ENCODE measurements around the gene STK38L. TPM values are rescaled to one million over a fixed set of nuclear protein-coding genes. Genes with fewer than 3 reads are reported as not detected.
A peak's percentile ranks its signal among the peaks of the same experiment; 100 is the strongest.

The STK38L gene
- total RNA-seq: 5.4 TPM

DNA sequence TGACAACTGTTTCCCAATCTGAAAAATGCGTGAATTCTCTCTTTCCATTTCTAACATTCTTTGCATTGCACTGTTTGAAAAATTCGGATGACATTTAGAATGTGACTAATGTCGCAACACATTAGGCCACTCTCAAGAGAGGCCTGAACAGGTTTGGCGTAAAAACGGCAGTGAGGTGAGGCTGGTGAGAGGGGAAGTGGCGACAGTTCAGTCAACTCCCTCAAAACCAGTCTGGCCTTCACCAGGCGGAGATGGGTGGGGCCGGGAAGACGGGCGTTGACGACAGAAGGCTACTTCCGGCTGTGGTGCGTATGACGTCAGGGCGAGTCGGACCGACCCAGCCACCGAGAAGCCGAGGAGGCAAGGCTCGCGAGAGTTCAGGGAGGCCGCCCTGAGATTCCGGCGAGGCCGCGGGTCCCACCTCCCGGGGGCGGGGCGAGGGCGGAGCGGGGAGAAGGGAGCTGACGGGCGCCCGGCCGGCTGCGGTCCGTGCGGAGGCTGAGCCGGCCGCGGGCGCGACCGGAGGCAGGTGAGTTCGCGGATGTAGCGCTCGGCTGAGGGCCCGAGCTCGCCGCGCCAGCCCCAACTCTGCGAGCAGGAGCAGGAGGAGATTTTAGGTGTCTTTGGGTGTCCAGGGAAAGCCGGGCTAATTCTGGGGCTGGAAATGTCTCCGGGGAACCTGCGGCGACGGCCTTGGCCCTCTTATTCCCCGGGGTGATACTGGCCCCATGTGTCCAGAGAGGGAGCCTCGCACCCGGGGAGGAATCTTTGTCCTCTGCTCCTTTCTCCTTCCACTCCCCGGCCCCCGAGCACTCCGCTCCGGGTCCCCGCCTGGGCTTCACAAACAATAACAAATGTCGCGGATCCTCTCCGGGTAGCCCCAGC, at the start of gene STK38L:
TSS of gene STK38L (plus strand) at position 483 of the 885 bp plus-strand sequence. CDS start 53,435 bp downstream, outside the sequence.
- DNase-seq (ENCODE audit: low read depth in 2 of 3, low spot score in 2 of 3): peak; percentile 89 to 98 (median 96)

DNA sequence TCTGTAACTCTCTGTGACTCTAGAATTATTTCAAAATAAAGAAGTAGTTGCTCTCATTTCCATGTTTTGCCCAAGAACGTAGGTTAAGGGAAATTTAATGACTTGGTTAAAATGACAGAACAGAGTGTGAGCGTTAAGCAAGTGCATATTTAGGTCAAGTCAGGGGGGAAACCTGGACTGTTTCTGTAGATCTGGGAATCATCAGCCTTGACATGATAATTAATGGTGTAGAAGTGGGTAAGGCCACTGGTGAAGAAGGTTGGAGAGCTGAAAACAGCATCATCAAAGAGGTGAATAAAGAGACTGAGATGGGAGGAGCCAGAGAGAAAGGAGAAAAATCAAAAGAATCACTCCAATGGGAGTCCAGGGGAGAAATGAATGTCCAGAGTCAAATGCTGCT, 49.4 kb upstream of the STK38L start:
- no peak for DNase-seq (ENCODE audit: low read depth in 2 of 3, low spot score in 2 of 3)

DNA sequence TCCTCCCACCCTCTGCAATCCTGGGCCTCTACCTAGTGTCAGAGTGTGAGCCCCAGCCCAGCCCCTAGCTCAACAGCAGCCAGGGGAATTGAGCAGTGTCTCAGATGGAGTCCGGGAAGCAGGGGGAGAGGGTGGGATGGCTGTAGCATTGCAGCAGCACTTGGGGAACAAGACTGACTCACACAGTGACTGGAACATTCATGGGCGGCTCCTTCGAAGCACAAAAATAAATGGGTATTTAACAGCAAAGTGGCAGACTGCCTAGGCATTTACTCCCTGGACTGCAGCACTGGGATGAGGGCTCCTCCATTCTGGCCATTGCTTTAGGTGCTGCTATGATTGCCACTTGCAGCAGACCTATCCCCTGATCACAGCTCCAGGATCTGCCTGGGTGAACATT, 46.0 kb upstream of the STK38L start:
- DNase-seq (ENCODE audit: low read depth in 2 of 3, low spot score in 2 of 3): no peak

DNA sequence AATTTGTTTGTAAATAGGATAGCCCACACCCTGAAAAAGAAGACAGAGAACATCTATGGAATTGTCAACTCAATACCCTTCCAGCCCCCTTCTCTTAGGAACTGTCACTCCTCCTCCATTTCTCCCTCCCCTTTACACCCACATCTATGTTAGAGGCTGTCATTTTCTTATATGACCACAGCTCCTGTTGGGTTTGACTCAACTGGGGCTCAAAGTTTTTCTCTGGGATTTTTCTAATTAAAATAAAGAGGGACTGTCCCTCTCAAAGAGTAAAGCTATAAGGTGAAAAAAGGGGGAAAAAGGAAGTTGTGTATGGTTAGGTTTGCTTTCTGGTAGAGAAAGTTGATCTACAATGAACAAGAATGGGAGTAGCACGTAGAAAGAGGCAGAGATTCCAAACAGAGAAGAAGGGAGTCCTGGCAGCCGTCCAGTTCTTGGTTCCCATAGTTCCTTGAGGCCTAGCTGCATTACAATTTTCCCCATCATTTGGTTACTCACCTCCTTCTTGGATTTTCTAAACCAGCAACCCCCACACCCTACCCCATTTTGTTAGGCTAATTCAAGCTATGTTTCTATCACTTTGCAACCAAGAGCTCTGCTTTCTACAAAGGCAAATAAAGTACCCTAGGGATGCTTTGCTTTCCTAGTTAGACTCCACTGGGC, 44.3 kb upstream of the STK38L start:
- no peak for DNase-seq (ENCODE audit: low read depth in 2 of 3, low spot score in 2 of 3)

DNA sequence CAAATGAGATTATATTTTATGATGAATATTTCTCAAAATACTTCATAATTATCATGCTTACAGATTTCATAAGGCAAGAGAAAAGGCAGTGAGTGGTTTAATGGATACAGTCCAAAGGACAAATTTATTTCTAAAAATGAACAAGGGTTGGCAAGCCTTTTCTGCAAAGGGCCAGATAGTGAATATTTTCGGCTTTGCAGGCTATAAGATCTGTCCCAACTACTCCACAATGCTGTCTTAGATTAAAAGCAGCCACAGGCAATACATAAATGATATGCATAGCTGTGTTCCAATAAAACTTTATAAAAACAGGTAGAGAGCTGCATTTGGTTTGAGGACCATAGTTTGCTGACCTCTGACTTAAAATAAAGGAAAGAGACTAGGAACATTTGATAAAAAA, 42.9 kb upstream of the STK38L start:
- no peak for DNase-seq (ENCODE audit: low read depth in 2 of 3, low spot score in 2 of 3)

DNA sequence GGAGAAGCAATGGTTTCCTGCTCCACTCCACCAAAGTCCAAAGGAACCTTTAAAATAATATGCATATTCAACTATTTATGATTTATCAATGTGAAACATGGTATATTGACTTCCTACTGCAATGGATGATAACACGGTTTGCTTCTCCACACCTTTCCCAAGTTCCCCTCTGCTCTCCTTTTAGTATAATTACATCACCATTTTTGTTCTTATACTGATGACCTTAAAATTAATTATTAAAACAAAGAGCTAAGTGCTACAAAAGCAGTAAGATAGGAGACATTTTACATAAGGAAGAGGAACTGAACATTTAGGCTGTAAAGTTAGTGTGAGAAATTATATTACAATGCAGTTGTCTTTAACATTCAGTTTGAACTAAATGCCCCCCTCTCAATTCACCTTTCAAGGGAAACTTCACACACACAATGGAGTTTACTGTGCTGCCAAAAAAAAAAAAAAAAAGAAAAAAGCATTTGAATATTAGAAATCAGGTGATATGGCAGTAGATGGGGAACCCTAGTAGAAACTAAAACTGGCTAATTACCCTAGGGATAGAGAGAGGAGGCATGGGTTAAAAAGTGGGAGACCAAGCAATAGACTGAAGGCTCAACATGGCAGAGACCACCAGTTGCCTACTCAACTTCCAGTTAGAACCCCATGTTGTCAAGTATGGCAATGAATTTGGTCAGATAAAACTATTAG, 37.1 kb upstream of the STK38L start:
- DNase-seq (ENCODE audit: low read depth in 2 of 3, low spot score in 2 of 3): no peak

DNA sequence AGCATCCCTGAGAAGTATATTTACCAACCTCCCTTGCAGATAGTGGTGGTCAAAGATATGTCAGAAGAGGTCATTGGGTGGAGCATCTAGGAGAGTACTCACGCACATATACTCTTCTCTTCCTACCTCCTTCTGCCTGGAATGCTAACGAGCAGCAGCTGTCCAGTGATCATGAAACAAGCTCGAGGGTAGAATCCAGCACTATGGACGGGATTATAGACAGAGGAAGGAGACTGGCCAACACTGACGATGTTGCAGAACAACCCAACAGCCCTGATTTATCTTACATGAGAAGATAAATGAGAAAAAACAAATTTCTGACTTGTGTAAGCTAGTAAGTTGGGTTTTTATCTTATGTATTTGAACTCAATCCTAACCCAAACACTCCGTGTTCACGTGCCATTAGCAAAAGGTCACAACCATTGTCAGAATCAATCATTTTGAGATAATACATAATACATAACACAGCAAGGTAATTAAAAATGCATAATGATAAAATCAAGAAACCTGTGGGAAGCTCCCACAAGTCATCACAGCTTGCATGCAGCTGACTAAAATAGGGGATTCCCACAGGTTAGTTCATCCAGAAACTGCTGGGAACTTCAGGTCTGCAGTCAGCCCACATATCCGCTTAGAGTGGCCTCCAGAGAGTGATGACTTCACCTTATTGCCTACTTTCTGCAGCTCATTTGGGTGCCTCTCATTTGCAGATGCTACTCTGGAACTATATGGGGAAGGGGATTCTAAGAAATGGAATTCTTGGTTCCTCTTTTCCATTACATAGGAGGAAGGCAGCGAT, 36.3 kb upstream of the STK38L start:
- DNase-seq (ENCODE audit: low read depth in 2 of 3, low spot score in 2 of 3): no peak

DNA sequence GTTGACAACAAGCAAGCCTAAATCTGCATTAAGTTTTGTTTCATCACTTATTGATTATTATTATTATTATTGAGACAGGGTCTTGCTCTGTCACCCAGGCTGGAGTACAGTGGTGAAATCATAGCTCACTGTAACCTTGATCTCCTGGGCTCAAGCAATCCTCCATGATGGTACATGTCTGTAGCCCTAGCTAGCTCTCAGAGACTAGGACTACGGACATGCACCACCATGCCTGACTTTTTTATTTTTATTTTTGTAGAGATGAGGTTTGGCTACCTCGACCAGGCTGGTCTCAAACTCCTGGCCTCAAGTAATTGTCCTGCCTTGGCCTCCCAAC, 35.7 kb upstream of the STK38L start:
- no peak for DNase-seq (ENCODE audit: low read depth in 2 of 3, low spot score in 2 of 3)

DNA sequence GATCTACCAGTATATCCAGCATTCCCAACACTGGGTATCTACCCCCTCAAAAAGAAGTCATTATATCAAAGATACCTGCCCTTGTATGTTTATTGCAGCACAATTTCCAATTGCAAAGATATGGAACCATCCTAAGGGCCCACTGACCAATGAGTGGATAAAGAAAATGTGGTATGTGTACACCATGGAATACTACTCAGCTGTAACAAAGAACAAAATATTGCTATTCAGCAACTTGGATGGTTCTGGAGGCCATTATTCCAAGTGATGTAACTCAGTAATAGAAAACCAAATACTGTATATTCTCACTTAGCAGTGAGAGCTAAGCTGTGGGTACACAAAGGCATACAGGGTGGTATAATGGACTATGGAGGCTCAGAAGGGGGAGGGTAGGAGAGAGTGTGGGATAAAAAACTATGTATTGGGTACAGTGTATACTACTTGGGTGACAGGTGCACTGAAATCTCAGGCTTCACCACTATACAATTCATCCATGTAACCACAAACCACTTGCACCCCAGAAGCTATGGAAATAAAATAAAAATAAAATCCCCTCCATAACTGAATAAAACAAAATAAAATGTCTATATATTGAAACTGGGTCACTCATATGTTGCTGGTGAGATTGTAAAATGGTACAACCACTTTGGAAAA, 34.7 kb upstream of the STK38L start:
- DNase-seq (ENCODE audit: low read depth in 2 of 3, low spot score in 2 of 3): no peak

DNA sequence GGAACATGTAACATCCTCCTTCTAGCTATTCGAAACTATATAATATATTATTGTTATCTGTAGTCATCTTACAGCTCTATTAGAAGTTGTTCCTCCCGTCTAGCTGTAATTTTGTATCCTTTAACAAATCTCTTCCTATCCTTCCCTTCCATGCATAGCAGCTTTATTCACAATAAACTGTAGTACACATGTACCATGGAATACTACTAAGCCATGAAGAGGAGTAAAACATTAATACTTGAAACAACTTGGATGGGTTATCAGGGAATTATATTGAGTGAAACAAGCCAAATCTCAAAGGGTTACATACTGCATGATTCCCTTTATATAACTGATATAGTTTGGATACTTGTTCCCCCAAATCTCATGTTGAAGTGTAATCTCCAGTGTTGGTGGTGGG, 33.9 kb upstream of the STK38L start:
- no peak for DNase-seq (ENCODE audit: low read depth in 2 of 3, low spot score in 2 of 3)

DNA sequence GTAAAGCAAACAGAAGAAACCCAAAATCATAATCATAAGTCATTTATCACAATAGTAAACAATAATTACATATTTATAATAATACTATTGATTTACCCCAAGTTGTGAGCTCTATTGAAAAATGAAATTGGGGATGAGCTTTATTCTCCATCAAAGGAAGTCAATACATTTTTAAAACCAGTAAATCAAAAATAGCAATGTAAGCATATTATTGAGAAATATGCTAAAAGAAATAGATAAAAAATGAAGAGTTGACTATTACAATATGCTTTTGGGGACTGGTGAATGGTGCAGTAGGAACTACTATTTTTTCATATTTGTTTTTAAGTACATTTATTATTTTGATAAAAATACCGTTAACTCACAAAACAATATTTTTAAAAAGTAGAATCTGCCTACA, 31.2 kb upstream of the STK38L start:
- DNase-seq (ENCODE audit: low read depth in 2 of 3, low spot score in 2 of 3): no peak

DNA sequence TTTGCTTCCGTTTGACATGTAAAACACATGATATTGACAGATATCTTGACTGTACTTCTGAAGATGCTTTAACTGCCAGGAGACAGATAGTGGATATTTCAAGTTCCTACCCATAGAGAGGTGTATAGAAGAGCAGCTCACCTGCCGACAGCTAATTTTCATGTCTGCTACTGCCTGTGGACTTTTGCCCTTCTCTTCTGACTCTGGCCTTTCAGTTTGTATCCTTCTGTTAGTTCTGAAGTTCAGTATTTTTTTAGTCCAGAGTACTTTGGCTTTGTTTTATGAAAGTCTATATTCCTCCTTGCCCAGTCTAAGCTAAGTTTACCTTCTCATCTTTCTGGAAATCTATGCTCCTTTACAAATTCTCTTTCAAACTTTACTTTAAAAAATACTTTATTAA, 30.8 kb upstream of the STK38L start:
- no peak for DNase-seq (ENCODE audit: low read depth in 2 of 3, low spot score in 2 of 3)

DNA sequence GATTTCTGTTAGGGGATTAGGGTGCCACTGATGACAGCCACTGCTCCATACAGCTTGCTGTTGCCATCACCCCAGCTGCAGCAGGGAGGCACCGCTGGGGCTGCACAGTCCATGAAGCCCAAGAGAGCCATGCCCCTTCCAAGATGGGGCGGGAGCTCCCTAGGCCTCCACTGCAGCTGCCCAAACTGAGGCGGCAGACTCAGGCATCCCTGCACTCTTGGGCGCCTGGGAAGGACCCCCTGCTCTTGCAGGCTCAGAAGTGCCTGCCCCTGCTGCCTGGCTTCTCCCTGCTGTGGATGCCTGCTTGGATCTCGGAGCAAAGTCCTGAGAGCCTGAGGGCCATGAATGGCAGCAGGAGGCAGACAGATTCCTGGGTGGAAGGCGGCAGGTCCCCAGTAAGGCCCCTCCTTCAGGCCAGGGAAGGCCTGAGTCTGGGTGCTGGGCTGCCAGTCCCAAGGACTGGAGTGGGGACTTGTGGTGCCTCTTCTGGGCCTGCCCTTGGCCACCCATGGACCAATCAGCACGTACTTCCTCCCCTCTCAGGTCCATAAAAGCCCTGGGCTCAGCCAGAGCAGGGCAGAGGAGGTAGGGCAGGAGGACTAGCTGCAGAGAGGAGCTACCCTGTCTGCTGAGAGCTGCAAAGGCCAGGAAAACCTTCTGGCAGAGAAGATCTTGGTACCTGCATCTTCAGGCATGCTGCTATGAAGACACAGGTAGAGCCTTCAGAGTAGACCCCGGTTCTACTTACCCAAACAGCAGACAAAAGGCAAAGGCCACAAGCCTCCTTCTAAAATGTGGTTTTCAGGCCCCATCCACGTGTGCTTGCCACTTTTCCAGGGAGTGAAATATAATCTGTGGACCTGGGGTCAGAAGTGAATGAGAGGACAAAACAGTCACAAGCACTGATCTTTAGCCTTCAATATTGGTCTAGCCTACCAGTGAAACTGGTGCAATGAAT, 30.0 kb upstream of the STK38L start:
- DNase-seq (ENCODE audit: low read depth in 2 of 3, low spot score in 2 of 3): no peak

DNA sequence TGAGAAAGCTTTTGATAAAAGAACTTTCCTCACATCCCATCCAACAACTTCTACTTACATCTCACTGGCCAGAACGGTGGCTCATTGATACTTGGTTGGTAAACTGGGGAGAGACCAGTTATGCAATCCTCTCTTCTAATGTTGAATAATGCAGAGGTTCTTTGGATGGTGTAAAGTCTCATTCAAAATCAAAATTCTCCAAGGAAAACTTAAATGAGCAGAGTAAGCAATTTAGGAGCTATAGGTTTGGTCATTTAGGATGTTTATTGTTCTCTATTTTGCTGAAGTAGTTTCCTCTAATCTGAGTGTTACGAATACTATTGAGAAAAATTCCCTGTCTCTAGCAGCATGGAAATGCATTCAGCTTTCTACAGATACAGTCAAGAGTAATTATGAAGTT, 26.5 kb upstream of the STK38L start:
- no peak for DNase-seq (ENCODE audit: low read depth in 2 of 3, low spot score in 2 of 3)

DNA sequence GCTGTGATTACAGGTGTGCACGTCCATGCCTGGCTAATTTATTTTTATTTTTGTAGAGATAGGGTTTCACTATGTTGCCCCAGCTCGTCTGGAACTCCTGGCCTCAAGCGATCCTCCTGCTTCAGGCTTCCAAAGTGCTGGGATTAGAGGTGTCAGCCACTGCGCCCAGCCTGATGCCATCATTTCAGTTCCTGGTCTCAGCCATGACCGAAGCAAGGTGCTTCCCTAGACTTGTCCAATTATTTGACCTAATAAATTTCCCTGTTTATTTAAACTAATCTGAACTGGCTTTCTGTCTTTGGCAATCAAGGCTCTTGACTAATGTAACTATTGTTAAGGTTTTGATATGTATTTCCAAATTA, 24.4 kb upstream of the STK38L start:
- DNase-seq (ENCODE audit: low read depth in 2 of 3, low spot score in 2 of 3): no peak

DNA sequence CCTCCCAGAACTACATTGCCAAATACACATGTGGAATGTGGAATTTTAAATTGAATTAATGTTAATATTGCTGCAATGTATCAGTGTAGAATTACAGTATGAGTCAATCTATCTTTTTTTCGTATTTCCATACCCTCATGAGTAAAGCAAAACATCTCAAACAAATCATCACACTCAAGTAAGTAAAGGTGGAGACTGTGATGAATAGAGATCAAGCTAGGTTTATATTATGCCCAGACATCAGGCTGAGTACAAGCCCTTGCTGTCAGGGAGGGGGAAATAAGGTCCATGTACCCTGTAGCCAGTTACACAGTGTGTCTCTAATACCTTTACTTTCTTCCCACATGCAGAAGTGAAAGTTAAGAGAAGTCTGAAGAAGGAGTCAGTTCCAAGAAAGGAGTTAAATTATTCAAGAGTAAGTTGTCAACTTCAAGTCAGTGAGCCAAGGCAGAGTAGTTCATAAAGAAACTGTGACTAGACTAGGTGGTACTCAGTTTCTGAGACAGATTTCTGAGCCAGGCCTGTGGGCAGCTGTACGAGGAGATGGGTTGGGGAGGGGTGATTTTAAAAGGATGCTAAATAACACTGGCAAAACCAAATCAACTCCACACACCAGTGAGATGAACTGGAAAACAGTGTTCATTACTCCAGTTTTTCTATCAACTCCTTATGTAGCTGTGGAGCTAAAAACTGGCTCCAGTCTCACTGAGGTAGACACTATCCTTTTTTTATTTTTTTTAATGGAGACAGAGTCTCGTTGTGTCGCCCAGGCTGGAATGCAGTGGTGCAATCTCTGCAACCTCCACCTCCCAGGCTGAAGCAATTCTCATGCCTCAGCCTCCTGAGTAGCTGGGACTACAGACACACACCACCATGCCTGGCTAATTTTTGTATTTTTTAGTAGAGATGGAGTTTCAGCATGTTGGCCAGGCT, 23.8 kb upstream of the STK38L start:
- no peak for DNase-seq (ENCODE audit: low read depth in 2 of 3, low spot score in 2 of 3)

DNA sequence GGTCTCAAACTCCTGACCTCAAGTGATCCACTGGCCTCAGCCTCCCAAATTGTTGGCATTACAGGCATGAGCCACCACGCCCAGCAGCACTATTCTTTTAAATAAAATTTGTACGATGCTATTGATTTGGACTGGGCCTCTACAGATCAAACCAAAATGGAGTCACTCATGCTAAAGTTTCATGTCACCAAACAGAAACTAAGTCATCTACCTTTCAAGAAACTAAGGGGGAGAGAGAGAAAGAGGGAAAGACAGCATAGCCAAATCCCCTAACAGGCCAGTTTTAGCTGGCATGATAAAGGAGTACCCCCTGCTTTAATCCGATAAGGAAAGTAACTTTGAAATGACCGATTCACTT, 23.1 kb upstream of the STK38L start:
- no peak for DNase-seq (ENCODE audit: low read depth in 2 of 3, low spot score in 2 of 3)

DNA sequence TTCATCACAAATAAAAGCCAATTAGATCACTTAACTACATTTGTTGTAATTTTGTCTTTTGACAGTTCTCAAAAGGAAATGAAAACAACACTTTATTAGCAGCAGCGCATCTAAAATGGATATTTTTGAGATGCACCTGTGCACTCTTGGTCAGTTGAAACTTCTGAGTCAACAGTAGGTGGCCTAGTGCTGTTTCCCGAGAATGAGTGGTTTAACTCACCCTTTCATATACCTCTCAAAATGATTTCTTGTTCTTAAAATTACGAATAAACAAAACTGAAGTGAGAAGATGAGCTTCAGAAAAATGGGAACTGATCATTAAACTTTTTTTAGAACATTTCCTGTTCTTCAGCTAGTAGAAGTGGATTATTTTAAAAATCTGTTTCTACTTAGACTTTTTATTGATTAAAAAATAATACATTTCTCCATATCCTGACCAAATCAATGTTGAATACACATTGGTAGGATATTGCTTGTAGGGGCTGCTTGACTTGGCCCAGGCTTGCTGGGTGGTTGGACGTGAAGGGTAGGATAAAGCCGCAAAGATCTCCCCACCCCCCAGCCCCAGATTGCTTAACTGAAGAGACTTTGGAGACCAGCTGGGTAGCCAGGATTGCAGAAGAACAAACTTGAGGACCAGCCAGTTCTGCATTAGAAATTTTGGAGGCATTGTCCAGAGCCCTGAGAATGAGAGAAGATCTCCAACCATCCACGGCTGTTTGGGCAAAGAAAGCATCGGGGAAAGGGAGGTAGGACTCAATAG, 22.3 kb upstream of the STK38L start:
- DNase-seq (ENCODE audit: low read depth in 2 of 3, low spot score in 2 of 3): no peak

All from hematopoietic multipotent progenitor cell (in vitro differentiated cells).